Retina (tissue), 1 donor: ENCODE data around the gene CASZ1.

Source experiments
- DNase-seq: peaks from one replicate; pipeline ENCODE4 v3.0.0-alpha.2; 2016

Gene CASZ1

DNA sequence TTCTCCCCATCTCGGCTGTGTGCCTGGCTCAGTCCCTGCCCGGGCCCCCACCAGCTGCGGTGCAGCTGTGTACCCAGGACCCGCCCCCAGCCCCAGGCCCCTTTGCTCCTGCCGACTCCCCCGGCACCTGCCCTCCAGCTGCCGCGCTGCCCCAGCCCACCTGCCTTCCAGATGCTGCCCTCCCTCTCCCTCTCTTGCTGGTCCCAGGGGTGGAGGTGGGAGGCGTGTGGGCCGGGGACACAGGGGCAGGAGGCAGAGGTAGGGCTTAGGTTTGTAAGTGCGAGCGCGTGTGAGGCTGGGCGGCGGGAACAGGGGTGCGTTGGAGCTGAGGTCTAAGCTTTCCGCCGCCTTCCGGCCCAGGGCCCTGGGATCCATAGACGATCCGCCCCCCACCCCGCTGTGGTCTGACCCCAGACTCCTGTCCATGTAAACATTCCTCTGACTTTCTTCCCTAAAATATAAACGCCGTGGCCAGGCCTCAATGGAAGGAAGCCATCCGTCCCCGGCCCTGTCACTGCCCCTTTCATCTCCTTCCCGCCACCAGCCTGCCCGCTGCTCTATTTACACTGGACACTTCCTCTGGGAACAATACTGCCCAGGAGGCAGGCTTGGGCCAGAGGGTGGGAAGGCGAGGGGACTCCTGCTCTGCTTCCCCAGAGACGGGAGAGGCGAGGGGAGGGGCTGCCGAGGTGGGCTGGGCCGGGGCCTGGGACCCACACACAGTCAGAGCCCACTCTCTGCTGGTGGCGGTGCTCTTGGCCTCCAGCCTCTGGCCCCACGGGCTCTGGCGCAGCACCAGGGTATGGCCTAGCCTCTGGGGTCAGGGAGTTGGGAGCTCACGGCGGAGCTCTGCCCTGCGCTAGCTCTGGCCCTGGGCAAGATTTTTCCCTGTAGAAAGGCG, 128.3 kb downstream of the CASZ1 start:
- DNase-seq = peak; percentile 73

DNA sequence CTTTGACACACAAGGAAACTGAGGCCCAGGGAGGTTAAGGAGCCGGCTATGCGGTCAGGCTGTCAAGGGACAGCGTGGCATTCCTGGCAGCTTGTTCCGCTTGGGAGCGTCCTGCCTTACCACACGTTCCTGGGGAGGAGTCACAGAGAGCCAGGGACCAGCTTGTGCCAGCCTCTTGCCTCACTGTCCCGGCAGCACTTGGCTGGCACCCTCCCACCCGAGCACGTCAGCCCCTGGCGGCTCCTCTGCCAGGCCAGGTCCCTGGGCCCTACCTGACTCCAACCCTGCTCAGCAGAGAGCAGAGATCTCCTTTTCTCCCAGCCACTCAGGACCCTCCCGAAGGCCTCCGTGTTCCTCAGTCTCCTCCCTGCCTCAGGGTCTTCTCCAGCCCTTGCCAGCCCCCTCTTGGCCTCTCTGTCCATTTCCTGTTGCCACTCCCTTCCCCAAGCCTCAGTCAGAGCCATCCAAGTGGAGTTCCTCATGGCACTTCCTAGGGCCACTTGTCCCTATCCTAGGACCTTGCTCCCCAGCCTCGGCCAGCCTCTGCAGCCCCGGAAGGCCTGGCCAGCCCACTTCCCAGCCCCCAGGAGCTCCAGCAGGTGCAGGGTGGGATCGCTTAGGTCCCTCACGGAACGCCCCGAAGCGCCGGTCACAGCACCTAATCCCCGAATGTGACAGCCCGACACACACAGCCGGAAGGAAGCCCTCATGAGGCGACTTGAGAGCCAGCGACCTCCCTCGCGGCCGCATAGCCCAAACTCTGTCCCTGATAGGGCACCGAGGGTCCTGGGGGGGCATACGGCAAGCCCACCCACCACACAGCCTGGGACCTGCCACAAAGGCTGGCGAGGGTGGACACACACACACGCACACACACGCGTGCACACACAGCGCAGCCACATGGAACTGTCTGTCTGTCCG, 130.3 kb downstream of the CASZ1 start:
- DNase-seq = no peak

DNA sequence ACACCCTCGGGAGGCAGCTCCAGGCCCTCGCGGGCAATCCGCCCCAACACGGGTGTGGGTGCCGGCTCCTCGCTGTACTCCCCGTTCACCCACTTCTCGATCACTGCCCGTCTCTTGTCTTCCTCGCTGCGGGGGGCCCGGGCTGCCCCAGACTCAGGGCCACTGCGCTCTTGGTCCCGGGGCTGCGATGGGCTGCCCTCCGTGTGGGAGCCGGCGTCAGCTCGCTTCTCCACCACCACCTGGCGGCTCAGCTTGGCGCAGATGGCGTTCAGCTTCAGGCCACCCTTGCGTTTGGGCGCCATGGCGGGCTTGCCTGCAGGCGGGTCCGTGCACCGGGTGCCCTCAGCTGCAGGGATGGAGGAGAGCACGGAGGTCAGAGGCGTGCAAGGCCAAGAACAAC, 131.2 kb downstream of the CASZ1 start:
- no peak for DNase-seq

DNA sequence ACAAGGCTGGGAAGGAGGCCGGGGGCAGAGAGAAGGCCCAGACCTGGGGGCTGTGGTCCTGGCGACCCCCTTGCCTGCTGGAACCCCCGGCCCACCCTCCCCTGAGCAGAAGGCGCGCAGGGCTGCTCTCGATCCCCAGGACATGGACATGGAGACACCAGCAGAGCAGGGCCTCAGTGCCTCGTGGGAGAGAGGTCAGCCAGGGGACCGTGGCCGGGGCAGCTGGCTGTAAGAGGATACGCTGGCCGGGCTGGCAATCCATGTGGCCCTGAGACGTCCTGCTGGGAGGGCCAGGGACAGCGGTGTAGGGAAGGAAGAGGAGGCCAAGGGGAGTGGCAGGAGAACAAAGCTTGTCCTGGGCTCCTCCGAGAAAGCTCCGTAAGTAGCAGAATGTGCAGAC, 132.2 kb downstream of the CASZ1 start:
- peak; percentile 64 for DNase-seq

DNA sequence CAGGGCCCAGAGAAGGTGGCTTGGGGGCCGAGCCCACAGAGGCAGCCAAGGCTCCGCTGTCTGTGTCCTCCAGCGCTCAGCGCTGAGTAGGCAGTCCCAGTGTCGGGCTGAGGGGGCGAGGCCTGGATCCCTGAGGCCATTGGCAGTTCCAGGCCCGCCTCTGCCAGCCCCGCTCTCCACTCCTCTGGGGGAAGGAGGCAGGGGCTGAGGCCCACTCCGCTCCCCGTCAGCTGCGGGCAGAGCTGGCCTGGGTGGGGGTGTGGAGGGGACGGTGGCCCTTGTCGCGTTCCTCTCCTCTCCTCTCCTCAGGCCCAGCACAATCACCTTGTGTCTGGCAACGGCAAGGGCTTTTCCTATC, 132.8 kb downstream of the CASZ1 start:
- DNase-seq = peak; percentile 90

DNA sequence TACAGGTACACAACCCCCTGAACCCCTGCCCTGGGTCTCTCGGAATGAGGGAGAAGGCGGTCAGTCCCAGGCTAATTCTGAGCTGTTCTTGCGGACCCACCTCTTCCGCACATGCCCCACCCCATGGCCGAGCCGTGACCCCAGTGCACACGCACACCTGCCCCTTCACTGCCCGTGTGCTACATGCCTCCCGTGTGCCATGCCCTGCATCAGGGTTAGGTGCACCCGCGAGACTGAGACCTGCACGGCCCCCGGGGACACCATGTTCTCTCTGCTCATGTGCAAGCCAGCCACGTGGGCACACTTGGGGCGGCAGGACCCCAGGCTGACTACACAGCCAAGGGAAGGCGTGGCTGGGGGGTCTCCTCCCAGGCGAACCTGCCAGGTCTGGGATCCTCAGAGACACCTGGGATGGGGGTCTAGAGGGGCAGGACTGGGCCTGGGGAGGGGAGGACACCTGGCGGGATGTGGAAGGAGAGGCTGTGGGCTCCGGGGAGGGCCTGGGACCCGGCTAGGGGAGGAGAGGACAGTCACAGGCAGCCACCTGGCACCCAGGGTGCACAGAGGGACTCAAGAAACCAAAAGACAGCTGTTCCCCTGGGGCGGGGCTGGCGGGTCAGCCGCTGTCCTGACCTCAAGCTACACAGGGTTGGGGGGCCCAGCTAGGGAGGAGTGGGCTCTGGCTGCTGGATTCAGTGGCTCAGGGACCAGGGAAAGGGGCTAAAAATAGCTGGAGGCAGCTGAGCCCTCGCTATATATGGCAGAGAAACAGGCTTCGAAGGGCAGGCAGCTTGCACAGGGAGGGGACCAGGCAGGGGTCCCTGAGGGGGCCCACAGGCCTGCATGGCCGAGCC, 133.4 kb downstream of the CASZ1 start:
- DNase-seq = no peak

DNA sequence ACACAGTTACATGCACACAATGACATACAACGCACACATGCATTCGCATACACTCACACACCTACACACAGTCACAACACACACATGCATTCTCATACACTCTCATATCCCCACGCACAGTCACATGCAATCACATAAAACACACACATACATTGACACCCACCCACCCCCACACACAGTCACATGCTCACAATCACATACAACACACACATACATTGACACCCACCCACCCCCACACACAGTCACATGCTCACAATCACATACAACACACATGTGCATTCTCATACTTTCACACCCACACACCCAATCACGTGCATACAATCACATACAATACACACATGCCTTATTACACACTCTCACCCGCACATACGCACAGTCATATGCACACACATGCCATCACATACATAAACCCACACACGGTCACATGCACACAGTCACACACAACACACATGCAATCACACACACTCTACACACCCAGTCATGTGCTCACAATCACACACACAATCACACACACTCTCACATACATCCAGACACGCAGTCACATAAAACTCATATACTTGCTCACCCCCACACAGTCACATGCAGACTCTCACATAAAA, 134.3 kb downstream of the CASZ1 start:
- DNase-seq = no peak

DNA sequence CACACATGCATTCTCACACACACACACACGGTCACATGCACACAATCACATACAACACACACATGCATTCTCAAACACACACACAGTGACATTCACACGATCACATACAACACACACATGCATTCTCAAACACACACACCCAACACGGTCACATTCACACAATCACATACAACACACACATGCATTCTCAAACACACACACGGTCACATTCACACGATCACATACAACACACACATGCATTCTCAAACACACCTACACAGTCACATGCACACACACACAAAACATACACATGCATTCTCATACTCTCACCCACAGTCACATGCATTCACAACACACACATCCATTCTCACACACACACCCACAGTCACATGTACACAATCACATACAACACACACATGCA, 135.0 kb downstream of the CASZ1 start:
- no peak for DNase-seq

DNA sequence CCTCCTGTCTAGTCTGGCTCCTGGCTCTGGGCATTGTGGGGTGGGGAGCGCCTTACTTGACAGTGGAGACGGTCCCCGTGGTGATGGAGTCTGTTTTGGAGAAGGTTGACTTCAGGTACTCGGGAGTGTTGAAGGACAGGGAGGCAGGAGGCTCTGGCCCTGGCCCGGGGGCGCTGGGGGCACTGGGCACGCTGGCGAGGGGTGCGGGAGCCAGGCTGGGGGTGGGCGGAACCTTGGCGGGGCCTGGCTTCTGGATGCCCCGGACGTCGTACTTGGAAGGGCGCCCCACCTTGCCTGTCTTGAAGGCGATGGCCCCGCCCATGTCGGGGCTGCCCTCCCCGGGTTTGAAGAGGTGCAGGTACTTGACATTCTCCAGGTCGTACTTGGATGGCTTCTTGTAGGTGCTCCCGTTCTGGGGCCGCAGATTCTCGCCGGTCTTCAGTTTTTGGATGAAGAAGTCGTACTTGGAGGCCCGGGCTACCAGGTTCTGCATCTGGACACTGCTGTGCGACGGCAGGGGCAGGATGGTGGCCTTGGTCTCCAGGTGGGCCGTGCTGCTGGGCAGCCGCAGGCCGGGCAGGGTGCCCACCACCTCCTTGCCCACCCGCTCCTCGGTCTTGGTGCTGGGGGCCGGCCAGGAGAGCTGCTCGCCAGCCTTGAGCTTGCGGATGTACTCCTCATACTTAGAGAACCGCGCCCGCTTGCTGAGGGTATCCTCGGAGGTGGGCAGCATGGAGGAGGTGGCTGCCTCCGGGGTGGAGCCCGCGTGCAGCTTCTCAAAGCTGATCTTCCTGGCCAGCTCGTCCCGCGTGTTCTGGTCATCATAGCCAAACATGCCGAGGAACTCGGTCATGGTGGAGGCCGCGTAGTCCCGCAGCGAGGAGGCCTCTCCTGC, 136.6 kb downstream of the CASZ1 start:
- no peak for DNase-seq

DNA sequence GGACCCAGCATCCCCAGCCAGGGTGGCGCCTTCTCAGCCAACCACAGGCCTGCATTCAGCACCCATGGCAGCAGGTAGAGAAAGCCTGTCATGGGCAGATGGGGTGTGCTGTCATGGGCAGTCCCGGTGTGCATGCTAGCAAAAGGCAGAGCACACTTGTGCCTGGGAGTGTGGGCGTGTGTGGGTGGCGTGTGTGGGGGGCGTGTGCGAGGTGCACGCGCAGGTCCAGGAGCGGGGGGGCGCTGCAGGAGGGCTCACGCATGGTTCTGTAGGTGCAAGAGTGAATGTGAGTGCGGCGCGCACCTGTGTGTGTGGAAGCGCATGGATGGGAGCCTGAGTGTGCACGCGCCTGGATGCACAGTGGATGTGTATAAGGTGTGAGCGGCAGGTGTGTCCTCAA, 137.2 kb downstream of the CASZ1 start:
- DNase-seq = no peak

DNA sequence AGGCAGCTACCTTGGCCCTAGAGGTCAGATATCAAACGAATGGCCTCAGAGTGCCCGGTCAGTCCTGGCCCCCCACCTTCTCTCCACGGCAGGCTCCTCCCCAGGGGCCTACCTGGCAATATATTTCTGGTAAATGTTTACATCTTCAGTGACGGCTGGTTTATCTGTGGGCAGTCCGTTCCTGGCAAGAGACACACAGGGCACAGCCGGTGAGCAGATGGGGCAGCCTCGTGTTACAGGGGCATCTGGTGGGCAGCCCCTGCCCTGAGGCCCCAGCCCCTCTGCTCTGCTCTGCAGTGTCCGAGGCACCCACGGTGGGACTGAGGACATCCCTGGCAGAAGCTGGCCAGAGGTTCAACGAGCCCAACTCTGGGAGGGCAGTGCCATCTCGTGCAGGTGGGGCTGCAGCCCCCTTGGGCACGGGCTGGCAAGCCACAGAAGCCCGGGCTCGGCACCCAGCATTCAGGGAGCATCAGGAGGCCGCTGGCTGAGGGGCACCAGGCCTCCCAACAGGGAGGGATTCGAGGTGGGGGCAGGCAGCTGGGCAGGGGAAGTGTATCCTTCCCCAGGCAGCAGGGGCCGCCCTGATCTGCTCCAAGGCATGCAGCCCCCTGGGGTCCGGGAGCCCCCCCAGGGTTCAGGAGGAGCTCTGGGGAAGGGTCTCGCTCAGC, 137.9 kb downstream of the CASZ1 start:
- no peak for DNase-seq

DNA sequence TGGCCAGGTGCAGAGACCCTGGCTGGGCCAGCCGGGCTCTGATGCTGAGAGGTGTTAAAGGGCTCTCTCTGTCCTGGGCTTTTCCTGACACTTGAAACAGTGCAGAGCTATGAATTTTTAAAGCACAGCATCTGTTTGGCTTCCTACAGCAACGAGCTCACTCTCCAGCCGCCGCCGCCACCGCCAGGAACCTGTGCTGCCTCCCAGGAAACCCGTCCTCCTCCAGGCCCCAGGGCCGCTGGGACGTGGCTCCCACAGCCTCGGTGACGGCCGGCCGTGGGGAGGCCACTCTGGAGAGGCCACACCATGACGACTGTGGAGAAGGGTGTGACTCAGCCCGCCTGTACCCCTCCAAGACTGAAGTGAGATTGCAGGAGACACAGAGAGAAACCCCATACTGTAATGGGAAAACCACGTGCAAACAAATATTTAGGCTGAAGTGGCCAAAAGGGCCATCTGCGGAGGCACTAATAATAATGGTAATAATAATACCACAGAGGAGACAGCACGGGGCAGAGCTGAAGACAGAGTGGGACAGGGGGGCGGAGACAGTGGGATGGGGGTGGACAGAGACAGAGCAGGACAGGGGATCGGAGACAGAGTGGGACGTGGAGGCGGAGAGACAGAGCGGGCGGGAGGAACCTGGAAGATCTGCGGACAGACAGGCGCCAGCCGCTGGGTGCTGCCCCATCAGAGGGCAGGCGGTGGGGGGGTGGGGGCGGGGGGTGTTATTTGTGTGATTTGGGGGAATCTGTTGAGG, 139.2 kb downstream of the CASZ1 start:
- DNase-seq = no peak

DNA sequence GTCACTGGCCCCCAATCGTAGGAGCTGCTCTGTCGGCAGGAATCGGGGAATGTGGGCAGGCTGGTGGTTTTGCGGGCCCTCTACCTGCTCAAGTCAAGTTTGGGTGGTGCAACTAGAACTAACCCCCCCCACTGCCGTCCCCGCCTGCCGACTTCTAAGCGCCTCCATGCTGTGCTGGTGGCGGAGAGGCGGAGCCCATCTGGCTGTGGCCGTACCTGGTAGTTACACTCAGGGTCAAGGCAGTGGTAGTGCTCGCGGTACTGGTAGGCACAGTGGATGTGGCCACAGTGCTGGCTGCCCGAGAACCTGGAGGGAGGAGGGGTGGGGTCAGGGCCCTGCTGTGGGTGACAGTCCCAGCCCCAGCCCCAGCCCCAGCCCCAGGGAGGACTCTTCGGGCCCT, 140.0 kb downstream of the CASZ1 start:
- no peak for DNase-seq

DNA sequence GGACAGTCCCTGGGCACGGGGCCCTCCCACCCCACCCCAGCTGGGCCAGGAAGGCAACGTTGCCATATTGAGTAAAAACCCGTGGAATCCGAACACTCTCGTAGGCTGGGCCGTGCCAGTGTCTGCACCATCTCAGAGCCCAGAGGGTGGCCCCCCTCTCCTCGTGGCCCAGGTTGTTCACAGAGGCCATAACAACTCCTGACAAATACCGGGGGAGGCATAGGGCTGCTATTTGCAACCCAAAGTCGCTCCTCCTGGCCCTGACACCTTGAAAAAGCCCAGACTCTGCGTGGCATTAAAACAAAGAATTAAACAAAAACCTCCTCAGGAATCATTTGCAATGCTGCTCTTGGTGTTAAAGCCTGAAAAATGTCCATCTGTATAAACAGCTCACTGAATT, 141.4 kb downstream of the CASZ1 start:
- DNase-seq = no peak

DNA sequence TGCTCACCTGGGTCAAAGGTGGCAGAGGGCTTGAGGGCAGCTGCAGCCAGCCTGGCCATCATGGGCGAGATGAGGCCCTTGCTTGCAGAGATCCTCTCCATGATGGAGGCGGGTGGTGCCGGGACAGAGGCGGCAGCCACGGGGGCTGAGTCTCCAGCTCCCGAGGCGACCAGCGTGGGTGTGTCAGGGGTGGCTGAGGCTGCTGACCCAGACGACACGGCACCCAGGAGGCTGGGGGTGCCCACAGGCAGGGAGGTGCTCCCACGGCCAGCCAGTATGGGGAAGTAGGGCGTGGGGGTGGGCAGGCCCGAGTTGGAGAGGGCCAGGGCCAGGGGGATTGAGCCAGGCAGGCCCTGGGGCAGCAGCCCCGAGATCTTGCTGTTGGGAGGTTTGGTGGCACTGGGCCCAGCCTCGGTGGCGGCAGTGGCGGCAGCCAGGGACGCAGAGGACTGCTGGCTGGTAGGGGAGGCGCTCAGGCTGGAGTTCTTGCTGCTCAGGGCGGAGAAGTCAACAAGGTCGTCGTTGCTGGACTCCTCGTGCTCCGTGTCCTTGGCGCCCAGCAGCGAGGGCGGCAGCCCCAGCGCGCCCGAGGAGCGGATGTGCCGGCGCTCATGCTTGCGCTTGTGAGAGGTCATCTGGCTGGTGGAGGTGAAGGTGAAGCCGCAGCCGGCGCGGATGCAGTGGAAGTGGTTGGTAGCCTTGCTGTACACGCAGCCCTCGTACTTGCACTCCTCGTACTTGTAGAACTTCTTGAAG, 142.9 kb downstream of the CASZ1 start:
- DNase-seq = no peak

DNA sequence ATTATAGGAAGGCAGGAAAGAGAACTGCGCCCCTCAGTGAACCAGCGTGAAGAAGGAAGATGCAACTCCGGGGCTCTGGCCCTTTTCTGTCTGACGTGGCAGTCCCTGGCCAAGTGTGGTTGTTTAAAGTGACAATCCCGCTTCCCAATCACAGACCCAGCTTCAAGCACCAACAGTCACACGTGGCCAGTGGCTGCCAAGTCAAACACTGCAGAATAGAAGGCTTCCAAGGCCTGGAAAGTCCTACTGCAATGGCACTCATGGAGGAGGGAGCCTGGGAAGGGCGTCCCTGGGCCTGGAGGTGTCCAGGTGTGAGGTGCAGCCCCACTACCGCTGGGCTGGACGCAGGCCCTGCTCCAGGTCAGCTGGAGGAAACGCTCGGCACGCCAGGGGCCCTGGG, 143.8 kb downstream of the CASZ1 start:
- no peak for DNase-seq

DNA sequence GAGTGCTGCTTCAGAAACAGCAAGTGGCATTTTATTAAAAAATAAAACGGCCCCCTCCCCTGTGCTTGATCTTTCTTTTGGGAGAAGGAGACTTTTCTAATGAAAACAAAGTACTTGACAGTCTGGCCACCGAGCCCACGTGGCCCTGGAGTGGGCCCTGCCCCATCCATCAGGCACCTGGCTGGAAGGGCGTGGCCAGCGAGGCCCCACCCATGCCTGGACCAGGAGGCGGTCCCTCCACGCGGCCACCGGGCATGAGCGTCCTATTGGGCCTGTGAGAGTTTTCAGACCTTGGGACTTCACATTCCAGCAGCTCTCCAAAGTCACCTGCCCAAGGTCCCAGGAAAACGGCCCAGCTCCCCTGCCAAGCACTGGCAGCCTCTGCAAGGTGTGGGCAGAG, 144.7 kb downstream of the CASZ1 start:
- no peak for DNase-seq

DNA sequence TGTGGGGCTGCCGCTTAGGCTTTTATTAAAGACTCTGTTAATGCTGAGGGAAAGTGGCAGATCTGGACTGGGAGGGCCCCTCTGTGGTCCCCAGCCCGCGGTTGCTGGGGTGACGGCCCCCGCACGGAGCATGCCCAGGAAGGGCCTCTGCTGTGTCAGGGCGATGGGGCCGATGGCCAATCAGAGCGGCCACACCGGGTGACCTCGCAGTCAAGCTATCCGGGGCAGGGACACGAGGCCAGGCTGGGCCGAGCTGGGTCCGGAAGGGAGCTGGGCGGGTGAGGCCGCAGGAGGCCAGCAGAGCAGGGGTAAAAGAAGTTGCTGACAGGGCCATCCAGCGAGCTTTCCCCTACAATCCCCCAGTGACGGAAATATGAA, 145.1 kb downstream of the CASZ1 start:
- DNase-seq = peak; percentile 91
